Calu3 (cell line): ENCODE measurements around the gene CBLN2. TPM values are rescaled to one million over a fixed set of nuclear protein-coding genes. Genes with fewer than 3 reads are reported as not detected.

Experiments
- BruUV-seq: library from RNA; stranded (reverse); fragments of 400-500 nt; replicated peaks from 2 replicates; lab custom pipeline; 2021; lab: Mats Ljungman, UMichigan
- CTCF ChIA-PET: fragments of 300-600 bp; sonication (Branson Sonifier 250); formaldehyde crosslinking; loops from one replicate; lab custom pipeline; 2022; ENCODE audit warnings: antibody characterized with exemption; lab: Charles Lee
- DNase-seq: peaks from one replicate; pipeline ENCODE4 v3.0.0; 2022
- H3K27ac Mint-ChIP-seq: one replicate; pipeline ENCODE4 v1.8.0; 2022; ENCODE audit warnings: mixed read lengths; ENCODE audit not compliant: unreplicated experiment
- H3K27me3 Mint-ChIP-seq: one replicate; pipeline ENCODE4 v1.8.0; 2022; ENCODE audit warnings: mixed read lengths; ENCODE audit not compliant: unreplicated experiment
- H3K36me3 Mint-ChIP-seq: one replicate; pipeline ENCODE4 v1.8.0; 2022; ENCODE audit warnings: mild to moderate bottlenecking, moderate library complexity, mixed read lengths; ENCODE audit not compliant: insufficient read depth, unreplicated experiment
- H3K4me1 Mint-ChIP-seq: one replicate; pipeline ENCODE4 v1.8.0; 2022; ENCODE audit warnings: mild to moderate bottlenecking, low read depth, mixed read lengths; ENCODE audit not compliant: unreplicated experiment
- H3K4me3 Mint-ChIP-seq: one replicate; pipeline ENCODE4 v1.8.0; 2022; ENCODE audit warnings: mild to moderate bottlenecking, low read depth, moderate library complexity, mixed read lengths; ENCODE audit not compliant: unreplicated experiment
- H3K9me3 Mint-ChIP-seq: one replicate; pipeline ENCODE4 v1.8.0; 2022; ENCODE audit warnings: low read depth, mixed read lengths; ENCODE audit not compliant: unreplicated experiment
- CTCF ChIP-seq: fragments of 200-600 bp; IDR thresholded peaks from one replicate; pipeline ENCODE4 v1.8.0; 2022; ENCODE audit warnings: antibody characterized with exemption; ENCODE audit not compliant: unreplicated experiment
- intact Hi-C: fragments of 100-400 bp; cut with micrococcal nuclease; formaldehyde crosslinking; loops from one replicate; pipeline ENCODE4 v1.10.0; 2022; ENCODE audit not compliant: unreplicated experiment
- total RNA-seq: library from RNA; stranded (reverse); gene quantifications from 2 replicates; pipeline ENCODE4 v1.2.3, GENCODE V29; 2022

Gene CBLN2
- total RNA-seq, 1 experiment from 2014 or later: not detected

- no peak overlapping the region for H3K27ac Mint-ChIP-seq
- peaks cover 6% of the 10 kb centered on the region for H3K9me3 Mint-ChIP-seq
- H3K4me1 Mint-ChIP-seq: no peaks in the 10 kb centered on the region
- TF ChIP-seq CTCF: no peak
- DNase-seq: no peak
- peaks cover 7% of the 10 kb centered on the region for H3K36me3 Mint-ChIP-seq
- H3K4me3 Mint-ChIP-seq: peak overlapping the region; percentile 60
- no TSS peak for BruUV-seq
- intact Hi-C loops: loop anchor here (5.0 kb wide), 1 partner anchor 1761 kb away; no protein-coding TSS in a partner anchor
- CTCF ChIA-PET: interaction anchor here (0.6 to 0.8 kb wide), 6 partner anchors 100 to 1561 kb away, joined by 3 to 8 read pairs (median 4); no protein-coding TSS in a partner anchor
- no peaks in the 10 kb centered on the region for H3K27me3 Mint-ChIP-seq
These were observed 636 bp downstream of the CBLN2 start for GRCh38 chr18:72543357-72544055.

- Mint-ChIP-seq H3K4me3 (no peak overlapping the region), H3K4me1 (no peaks in the 10 kb centered on the region), H3K27me3 (no peaks in the 10 kb centered on the region), H3K27ac (no peak overlapping the region), H3K36me3 (peaks cover 7% of the 10 kb centered on the region), H3K9me3 (peaks cover 6% of the 10 kb centered on the region)
- intact Hi-C loops: loop anchor here (5.0 kb wide), 1 partner anchor 1761 kb away; no protein-coding TSS in a partner anchor
- CTCF ChIA-PET: no interaction called here
- no peak for DNase-seq
- TF ChIP-seq CTCF: no peak
- no TSS peak for BruUV-seq
These were observed 1.2 kb downstream of the CBLN2 start for GRCh38 chr18:72542984-72543356.

- Mint-ChIP-seq H3K27ac (no peak overlapping the region), H3K9me3 (peaks cover 6% of the 10 kb centered on the region), H3K4me1 (no peaks in the 10 kb centered on the region), H3K4me3 (no peak overlapping the region), H3K27me3 (no peaks in the 10 kb centered on the region), H3K36me3 (peaks cover 7% of the 10 kb centered on the region)
- no peak for DNase-seq
- CTCF ChIA-PET: no interaction called here
- intact Hi-C loops: loop anchor here (5.0 kb wide), 1 partner anchor 1760 kb away; no protein-coding TSS in a partner anchor
- no TSS peak for BruUV-seq
- no peak for TF ChIP-seq CTCF
These were observed 1.8 kb downstream of the CBLN2 start for GRCh38 chr18:72542342-72542741.

GRCh38 chr18:72541871-72542332, 2.2 kb downstream of the CBLN2 start:
- no peak for TF ChIP-seq CTCF
- Mint-ChIP-seq H3K4me3 (no peak overlapping the region), H3K9me3 (peaks cover 6% of the 10 kb centered on the region), H3K27me3 (no peaks in the 10 kb centered on the region), H3K36me3 (peaks cover 7% of the 10 kb centered on the region), H3K4me1 (no peaks in the 10 kb centered on the region), H3K27ac (no peak overlapping the region)
- no peak for DNase-seq
- BruUV-seq: no TSS peak
- intact Hi-C loops: loop anchor here (5.0 kb wide), 1 partner anchor 1760 kb away; no protein-coding TSS in a partner anchor
- CTCF ChIA-PET: no interaction called here
